ENCODE measurements around the gene CCDC69.

DNA sequence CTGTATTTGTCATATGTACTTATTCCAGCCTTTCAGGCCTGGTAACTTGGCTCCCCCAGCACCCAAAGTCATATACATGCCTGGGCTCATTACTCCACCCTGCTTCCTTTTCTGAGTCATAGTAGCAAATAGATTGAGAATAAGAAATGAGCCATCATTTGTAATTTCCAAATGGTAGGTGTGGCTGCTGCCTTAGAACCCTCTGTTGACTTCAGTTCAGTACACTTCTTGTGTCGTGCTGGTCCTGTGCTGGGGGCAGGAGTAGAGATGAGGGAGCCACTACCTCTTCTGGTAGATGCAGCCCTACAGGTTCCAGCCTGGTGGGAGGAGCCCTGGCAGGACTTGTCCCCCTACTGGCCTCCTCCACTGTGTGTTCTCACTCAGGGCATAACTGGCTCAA is 40.2 kb upstream of the CCDC69 start:
- TF ChIP-seq, protein P1, sequence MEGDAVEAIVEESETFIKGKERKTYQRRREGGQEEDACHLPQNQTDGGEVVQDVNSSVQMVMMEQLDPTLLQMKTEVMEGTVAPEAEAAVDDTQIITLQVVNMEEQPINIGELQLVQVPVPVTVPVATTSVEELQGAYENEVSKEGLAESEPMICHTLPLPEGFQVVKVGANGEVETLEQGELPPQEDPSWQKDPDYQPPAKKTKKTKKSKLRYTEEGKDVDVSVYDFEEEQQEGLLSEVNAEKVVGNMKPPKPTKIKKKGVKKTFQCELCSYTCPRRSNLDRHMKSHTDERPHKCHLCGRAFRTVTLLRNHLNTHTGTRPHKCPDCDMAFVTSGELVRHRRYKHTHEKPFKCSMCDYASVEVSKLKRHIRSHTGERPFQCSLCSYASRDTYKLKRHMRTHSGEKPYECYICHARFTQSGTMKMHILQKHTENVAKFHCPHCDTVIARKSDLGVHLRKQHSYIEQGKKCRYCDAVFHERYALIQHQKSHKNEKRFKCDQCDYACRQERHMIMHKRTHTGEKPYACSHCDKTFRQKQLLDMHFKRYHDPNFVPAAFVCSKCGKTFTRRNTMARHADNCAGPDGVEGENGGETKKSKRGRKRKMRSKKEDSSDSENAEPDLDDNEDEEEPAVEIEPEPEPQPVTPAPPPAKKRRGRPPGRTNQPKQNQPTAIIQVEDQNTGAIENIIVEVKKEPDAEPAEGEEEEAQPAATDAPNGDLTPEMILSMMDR (IDR thresholded peaks at IDR 0.05; ENCODE audit: low read depth, low read length), result no peak
- TF ChIP-seq POLR2A (IDR thresholded peaks at IDR 0.05; ENCODE audit: extremely low read depth, insufficient read length) (no peak), MYC (IDR thresholded peaks at IDR 0.05; ENCODE audit: low read depth, low read length) (no peak)
- TF ChIP-seq, protein P2, sequence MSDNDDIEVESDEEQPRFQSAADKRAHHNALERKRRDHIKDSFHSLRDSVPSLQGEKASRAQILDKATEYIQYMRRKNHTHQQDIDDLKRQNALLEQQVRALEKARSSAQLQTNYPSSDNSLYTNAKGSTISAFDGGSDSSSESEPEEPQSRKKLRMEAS (IDR thresholded peaks at IDR 0.05; ENCODE audit: low read depth, low read length), result no peak

Measured in NB4 (cell line).